HCT116 (cell line): Measurements from ENCODE around the gene LCA5L. TPM values are rescaled to one million over a fixed set of nuclear protein-coding genes. Genes with fewer than 3 reads are reported as not detected.

ENCODE experiments used
- ATAC-seq: fragments of 200-7000 bp; cut with Tn5 transposase; 2 replicates; pipeline ENCODE4 v1.9.1; 2020; ENCODE audit warnings: mild to moderate bottlenecking, moderate library complexity
- BruUV-seq: library from RNA; stranded (reverse); fragments of 400-500 nt; replicated peaks from 2 replicates; lab custom pipeline; 2021; lab: Mats Ljungman, UMichigan
- CTCF ChIA-PET: fragments of 300-600 bp; sonication (Branson Sonifier 250); formaldehyde crosslinking; loops from one replicate; lab custom pipeline; 2021; ENCODE audit warnings: antibody characterized with exemption; lab: Charles Lee
- POLR2A ChIA-PET: fragments of 300-600, 350-600 bp; sonication (Branson Sonifier 250); formaldehyde crosslinking; loops from one replicate; lab custom pipeline; 2021; ENCODE audit warnings: antibody characterized with exemption; lab: Charles Lee
- RAD21 ChIA-PET, 2 experiments: fragments of 300-600 bp; sonication (Branson Sonifier 250); formaldehyde crosslinking; loops; one replicate each; lab custom pipeline; 2023; ENCODE audit warnings: low total read pairs in 2 of 2; ENCODE audit not compliant: uncharacterized antibody in 2 of 2, unreplicated experiment in 2 of 2, low non-redundant PET in 1 of 2; lab: Charles Lee
- DNase-seq: peaks from one replicate; pipeline ENCODE4 v3.0.0-alpha.2; 2010; ENCODE audit warnings: low read depth, low spot score
- H2AFZ ChIP-seq: fragments of 200-600 bp; shearing (Covaris generic), sonication (generic); 2 replicates; pipeline ENCODE4 v1.6.1; 2017; ENCODE audit warnings: low read depth, mixed run types, mixed read lengths, antibody characterized with exemption, low read length; ENCODE audit not compliant: poor library complexity, severe bottlenecking
- H3K27ac ChIP-seq: 2 replicates; pipeline ENCODE4 v1.5.1; 2012; ENCODE audit warnings: low read depth, low read length
- H3K27me3 ChIP-seq: fragments of 200-600 bp; sonication (generic); 2 replicates; pipeline ENCODE4 v1.6.1; 2016; ENCODE audit warnings: mixed run types, low read length, mixed read lengths; ENCODE audit not compliant: insufficient read depth
- H3K36me3 ChIP-seq, 2 experiments: fragments of 200-500 bp in 1 of 2; fragments of 200-600 bp in 1 of 2; sonication (Bioruptor generic) in 1 of 2; sonication (generic) in 1 of 2; 2 replicates each; pipeline versions ENCODE4 v1.5.1 to v1.6.1; 2014 to 2016; ENCODE audit warnings: low read length in 2 of 2, inconsistent platforms in 1 of 2, mixed read lengths in 1 of 2, mixed run types in 1 of 2; ENCODE audit not compliant: insufficient read depth in 2 of 2, control insufficient read depth in 1 of 2
- H3K4me1 ChIP-seq, 2 experiments: fragments of 200-600 bp in 1 of 2; sonication (generic) in 1 of 2; 2 replicates each; pipeline versions ENCODE4 v1.5.1 to v1.6.1; 2012 to 2017; ENCODE audit warnings: low read length in 2 of 2, inconsistent platforms in 1 of 2, mild to moderate bottlenecking in 1 of 2, mixed read lengths in 1 of 2, mixed run types in 1 of 2, moderate library complexity in 1 of 2; ENCODE audit not compliant: insufficient read depth in 2 of 2, control insufficient read depth in 1 of 2
- H3K4me2 ChIP-seq: fragments of 200-600 bp; sonication (generic); 2 replicates; pipeline ENCODE4 v1.6.1; 2017; ENCODE audit warnings: mixed run types, low read length, mixed read lengths
- H3K4me3 ChIP-seq, 2 experiments: fragments of 200-600 bp in 1 of 2; sonication (generic) in 1 of 2; replicated peaks in 1 of 2; 2 replicates each; pipeline ENCODE4 v1.5.1; 2011 to 2016; ENCODE audit warnings: low read length in 2 of 2, control low read depth in 1 of 2, low read depth in 1 of 2, mild to moderate bottlenecking in 1 of 2, mixed read lengths in 1 of 2, mixed run types in 1 of 2
- H3K79me2 ChIP-seq: fragments of 200-600 bp; sonication (generic); 2 replicates; pipeline ENCODE4 v1.6.1; 2017; ENCODE audit warnings: mild to moderate bottlenecking, mixed run types, low read length, moderate library complexity, mixed read lengths; ENCODE audit not compliant: insufficient read depth
- H3K9ac ChIP-seq: fragments of 200-600 bp; sonication (generic); 2 replicates; pipeline ENCODE4 v1.6.1; 2016; ENCODE audit warnings: low read length, mixed read lengths
- H3K9me2 ChIP-seq: fragments of 200-600 bp; sonication (generic), shearing (Covaris generic); 2 replicates; pipeline ENCODE4 v1.6.1; 2017; ENCODE audit warnings: mixed run types, mild to moderate bottlenecking, moderate library complexity; ENCODE audit not compliant: insufficient read depth
- H3K9me3 ChIP-seq, 2 experiments: fragments of 200-500 bp in 1 of 2; fragments of 200-600 bp in 1 of 2; sonication (Bioruptor generic) in 1 of 2; sonication (generic) in 1 of 2; 2 replicates each; pipeline ENCODE4 v1.6.1; 2014 to 2017; ENCODE audit warnings: low read length in 2 of 2, mixed read lengths in 2 of 2, inconsistent platforms in 1 of 2, low read depth in 1 of 2, mild to moderate bottlenecking in 1 of 2, mixed run types in 1 of 2, moderate library complexity in 1 of 2; ENCODE audit not compliant: control insufficient read depth in 1 of 2, insufficient read depth in 1 of 2
- H4K20me1 ChIP-seq: fragments of 200-600 bp; sonication (generic), shearing (Covaris generic); 2 replicates; pipeline ENCODE4 v1.6.1; 2017; ENCODE audit warnings: mixed run types, mild to moderate bottlenecking, moderate library complexity; ENCODE audit not compliant: insufficient read depth
- CBX3 ChIP-seq: IDR thresholded peaks from 2 replicates; pipeline ENCODE4 v1.6.1; 2012; ENCODE audit warnings: low read depth
- ELF1 ChIP-seq: IDR thresholded peaks from 2 replicates; pipeline ENCODE4 v1.6.1; 2012; ENCODE audit warnings: low read depth, borderline replicate concordance
- EZH2 ChIP-seq: fragments of 200-600 bp; sonication (generic); IDR thresholded peaks from 2 replicates; pipeline ENCODE4 v1.6.1; 2017; ENCODE audit warnings: antibody characterized with exemption, mixed run types
- EZH2phosphoT487 ChIP-seq: fragments of 200-600 bp; IDR thresholded peaks from 2 replicates; pipeline ENCODE4 v1.6.1; 2018; ENCODE audit warnings: antibody characterized with exemption, borderline replicate concordance
- FOSL1 ChIP-seq: IDR thresholded peaks from 2 replicates; pipeline ENCODE4 v1.6.1; 2012; ENCODE audit warnings: low read depth
- POLR2A ChIP-seq: IDR thresholded peaks from 2 replicates; pipeline ENCODE4 v1.7.0; 2011; ENCODE audit warnings: borderline replicate concordance; ENCODE audit not compliant: insufficient read depth, insufficient read length; ENCODE audit errors: extremely low read depth
- POLR2AphosphoS5 ChIP-seq: IDR thresholded peaks from 2 replicates; pipeline ENCODE4 v1.6.1; 2011; ENCODE audit warnings: mild to moderate bottlenecking, low read depth, low read length, moderate library complexity
- RAD21 ChIP-seq: IDR thresholded peaks from 2 replicates; pipeline ENCODE4 v1.6.1; 2012; ENCODE audit warnings: low read depth, mild to moderate bottlenecking
- REST ChIP-seq: IDR thresholded peaks from 2 replicates; pipeline ENCODE4 v1.6.1; 2012; ENCODE audit warnings: low read depth
- SIN3A ChIP-seq: IDR thresholded peaks from 2 replicates; pipeline ENCODE4 v1.6.1; 2012; ENCODE audit warnings: low read depth
- SP1 ChIP-seq: IDR thresholded peaks from 2 replicates; pipeline ENCODE4 v1.6.1; 2012; ENCODE audit warnings: low read depth
- SRF ChIP-seq: IDR thresholded peaks from 2 replicates; pipeline ENCODE4 v1.6.1; 2012; ENCODE audit warnings: low read depth
- TCF7L2 ChIP-seq: IDR thresholded peaks from 2 replicates; pipeline ENCODE4 v1.7.0; 2011; ENCODE audit warnings: borderline replicate concordance, inconsistent platforms; ENCODE audit not compliant: insufficient read depth, insufficient read length; ENCODE audit errors: extremely low read depth
- YY1 ChIP-seq: IDR thresholded peaks from 2 replicates; pipeline ENCODE4 v1.6.1; 2011; ENCODE audit warnings: low read length, low read depth, moderate library complexity, mild to moderate bottlenecking; ENCODE audit not compliant: insufficient replicate concordance; ENCODE audit errors: extremely low read depth
- ZBTB33 ChIP-seq: IDR thresholded peaks from 2 replicates; pipeline ENCODE4 v1.6.1; 2011; ENCODE audit warnings: mild to moderate bottlenecking, low read length, moderate library complexity; ENCODE audit not compliant: insufficient replicate concordance; ENCODE audit errors: extremely low read depth
- ZFX ChIP-seq: fragments of 450-650 bp; IDR thresholded peaks from 2 replicates; pipeline ENCODE4 v1.6.1; 2017
- intact Hi-C: fragments of 100-400 bp; cut with micrococcal nuclease; formaldehyde crosslinking; loops from 2 replicates; pipeline ENCODE4 v1.10.0; 2022
- total RNA-seq: library from RNA; stranded (reverse); gene quantifications from one replicate; pipeline ENCODE4 v1.2.1, GENCODE V29; 2021; ENCODE audit not compliant: unreplicated experiment
- TF ChIP-seq, protein P1 (sequence below): IDR thresholded peaks from 2 replicates; pipeline ENCODE4 v1.6.1; 2012
- TF ChIP-seq, protein P2 (sequence below), 3 experiments: fragments of 200-600 bp in 1 of 3; sonication (generic) in 1 of 3; IDR thresholded peaks in 2 of 3; conservative IDR thresholded peaks in 1 of 3; 2 replicates each; pipeline ENCODE4 v1.5.1; 2012 to 2017; ENCODE audit warnings: low read depth in 2 of 3, low read length in 2 of 3, antibody characterized with exemption in 1 of 3, borderline replicate concordance in 1 of 3, control low read depth in 1 of 3, mild to moderate bottlenecking in 1 of 3, mixed read lengths in 1 of 3, mixed run types in 1 of 3, moderate library complexity in 1 of 3; ENCODE audit not compliant: insufficient read depth in 1 of 3
- TF ChIP-seq, protein P3 (sequence below): IDR thresholded peaks from 2 replicates; pipeline ENCODE4 v1.6.1; 2012

The LCA5L gene
- total RNA-seq, 1 experiment from 2014 or later = 1.9 TPM

- POLR2A ChIA-PET = no interaction called here
- RAD21 ChIA-PET = no interaction called here
- intact Hi-C loops = no loop called here
- H4K20me1 ChIP-seq = no peaks in the 10 kb centered on the region
- no peaks in the 10 kb centered on the region for H3K79me2 ChIP-seq
- no peaks in the 10 kb centered on the region for H3K9me2 ChIP-seq
- BruUV-seq = no TSS peak
- H3K4me3 ChIP-seq = no peak overlapping the region
- H2AFZ ChIP-seq = no peak overlapping the region
- H3K9ac ChIP-seq = no peak overlapping the region
- TF ChIP-seq ZFX = no peak
- TF ChIP-seq, protein P1, sequence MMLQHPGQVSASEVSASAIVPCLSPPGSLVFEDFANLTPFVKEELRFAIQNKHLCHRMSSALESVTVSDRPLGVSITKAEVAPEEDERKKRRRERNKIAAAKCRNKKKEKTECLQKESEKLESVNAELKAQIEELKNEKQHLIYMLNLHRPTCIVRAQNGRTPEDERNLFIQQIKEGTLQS = no peak
- no peak for TF ChIP-seq POLR2A
- no peak for TF ChIP-seq SIN3A
- TF ChIP-seq SP1 = no peak
- no peak for TF ChIP-seq YY1
- TF ChIP-seq POLR2AphosphoS5 = no peak
- TF ChIP-seq ELF1 = no peak
- TF ChIP-seq SRF = no peak
- TF ChIP-seq, protein P2, sequence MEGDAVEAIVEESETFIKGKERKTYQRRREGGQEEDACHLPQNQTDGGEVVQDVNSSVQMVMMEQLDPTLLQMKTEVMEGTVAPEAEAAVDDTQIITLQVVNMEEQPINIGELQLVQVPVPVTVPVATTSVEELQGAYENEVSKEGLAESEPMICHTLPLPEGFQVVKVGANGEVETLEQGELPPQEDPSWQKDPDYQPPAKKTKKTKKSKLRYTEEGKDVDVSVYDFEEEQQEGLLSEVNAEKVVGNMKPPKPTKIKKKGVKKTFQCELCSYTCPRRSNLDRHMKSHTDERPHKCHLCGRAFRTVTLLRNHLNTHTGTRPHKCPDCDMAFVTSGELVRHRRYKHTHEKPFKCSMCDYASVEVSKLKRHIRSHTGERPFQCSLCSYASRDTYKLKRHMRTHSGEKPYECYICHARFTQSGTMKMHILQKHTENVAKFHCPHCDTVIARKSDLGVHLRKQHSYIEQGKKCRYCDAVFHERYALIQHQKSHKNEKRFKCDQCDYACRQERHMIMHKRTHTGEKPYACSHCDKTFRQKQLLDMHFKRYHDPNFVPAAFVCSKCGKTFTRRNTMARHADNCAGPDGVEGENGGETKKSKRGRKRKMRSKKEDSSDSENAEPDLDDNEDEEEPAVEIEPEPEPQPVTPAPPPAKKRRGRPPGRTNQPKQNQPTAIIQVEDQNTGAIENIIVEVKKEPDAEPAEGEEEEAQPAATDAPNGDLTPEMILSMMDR (IDR thresholded peaks at IDR 0.05 in 2 of 3, conservative IDR thresholded peaks at IDR 0.05 in 1 of 3; ENCODE audit: borderline replicate concordance in 1 of 3, insufficient read depth in 1 of 3, low read depth in 2 of 3, low read length in 2 of 3) = no peak
- no peak for TF ChIP-seq CBX3
- no peak for TF ChIP-seq EZH2
- TF ChIP-seq FOSL1 = no peak
- TF ChIP-seq, protein P3, sequence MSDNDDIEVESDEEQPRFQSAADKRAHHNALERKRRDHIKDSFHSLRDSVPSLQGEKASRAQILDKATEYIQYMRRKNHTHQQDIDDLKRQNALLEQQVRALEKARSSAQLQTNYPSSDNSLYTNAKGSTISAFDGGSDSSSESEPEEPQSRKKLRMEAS = no peak
- TF ChIP-seq RAD21 = no peak
- TF ChIP-seq REST = no peak
- no peak for TF ChIP-seq EZH2phosphoT487
- TF ChIP-seq ZBTB33 = no peak
- TF ChIP-seq TCF7L2 = no peak
- H3K27me3 ChIP-seq = no peaks in the 10 kb centered on the region
- H3K27ac ChIP-seq = no peak overlapping the region
- H3K9me3 ChIP-seq = no peaks in the 10 kb centered on the region
- DNase-seq (no peak), ATAC-seq (no peak)
- CTCF ChIA-PET = no interaction called here
- peaks cover 0 to 3% of the 10 kb centered on the region in 2 experiments; a peak in 1 of 4 replicates for H3K4me1 ChIP-seq
- H3K4me2 ChIP-seq = no peak overlapping the region
- H3K36me3 ChIP-seq = no peaks in the 10 kb centered on the region
Observed at GRCh38 chr21:39453571-39454179, 8.1 kb upstream of the LCA5L start.
